ENCODE measurements around the gene RASL10B.

DNA sequence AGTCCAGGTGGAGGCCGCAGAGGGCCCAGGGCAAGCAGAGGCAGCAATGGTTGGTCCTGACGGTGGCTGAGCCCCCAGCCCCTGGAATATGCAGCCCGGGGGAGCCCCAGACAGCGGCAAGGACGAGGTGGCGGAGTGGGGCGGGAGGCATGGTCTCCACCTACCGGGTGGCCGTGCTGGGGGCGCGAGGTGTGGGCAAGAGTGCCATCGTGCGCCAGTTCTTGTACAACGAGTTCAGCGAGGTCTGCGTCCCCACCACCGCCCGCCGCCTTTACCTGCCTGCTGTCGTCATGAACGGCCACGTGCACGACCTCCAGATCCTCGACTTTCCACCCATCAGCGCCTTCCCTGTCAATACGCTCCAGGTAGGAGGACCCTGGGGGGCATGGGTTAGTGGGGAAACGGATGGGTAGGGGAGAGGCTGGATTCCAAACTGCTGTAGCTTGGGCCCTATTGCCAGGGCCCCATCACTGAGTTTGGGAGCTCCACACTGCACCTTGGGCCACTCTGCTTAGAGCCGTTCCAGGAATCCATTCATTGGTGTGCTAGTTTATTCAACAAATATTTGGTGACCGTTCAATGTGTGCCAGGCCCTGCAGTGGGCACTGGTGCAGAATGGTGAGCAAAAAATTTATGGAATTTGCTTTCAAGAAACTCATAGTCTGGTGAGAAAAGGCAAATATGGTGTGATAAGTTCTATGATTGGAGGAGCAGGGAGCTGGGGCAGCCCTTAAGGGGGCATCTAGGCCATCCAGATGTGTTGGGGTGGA lies 3.8 kb downstream of the RASL10B start:
- TF ChIP-seq MXI1 (conservative IDR thresholded peaks at IDR 0.05; ENCODE audit: poor library complexity, severe bottlenecking) (no peak), TAF1 (IDR thresholded peaks at IDR 0.05; ENCODE audit: low read depth) (no peak), RAD21 (conservative IDR thresholded peaks at IDR 0.05) (no peak), EP300 (conservative IDR thresholded peaks at IDR 0.05; ENCODE audit: poor library complexity, severe bottlenecking) (no peak)
- TF ChIP-seq, protein P1, sequence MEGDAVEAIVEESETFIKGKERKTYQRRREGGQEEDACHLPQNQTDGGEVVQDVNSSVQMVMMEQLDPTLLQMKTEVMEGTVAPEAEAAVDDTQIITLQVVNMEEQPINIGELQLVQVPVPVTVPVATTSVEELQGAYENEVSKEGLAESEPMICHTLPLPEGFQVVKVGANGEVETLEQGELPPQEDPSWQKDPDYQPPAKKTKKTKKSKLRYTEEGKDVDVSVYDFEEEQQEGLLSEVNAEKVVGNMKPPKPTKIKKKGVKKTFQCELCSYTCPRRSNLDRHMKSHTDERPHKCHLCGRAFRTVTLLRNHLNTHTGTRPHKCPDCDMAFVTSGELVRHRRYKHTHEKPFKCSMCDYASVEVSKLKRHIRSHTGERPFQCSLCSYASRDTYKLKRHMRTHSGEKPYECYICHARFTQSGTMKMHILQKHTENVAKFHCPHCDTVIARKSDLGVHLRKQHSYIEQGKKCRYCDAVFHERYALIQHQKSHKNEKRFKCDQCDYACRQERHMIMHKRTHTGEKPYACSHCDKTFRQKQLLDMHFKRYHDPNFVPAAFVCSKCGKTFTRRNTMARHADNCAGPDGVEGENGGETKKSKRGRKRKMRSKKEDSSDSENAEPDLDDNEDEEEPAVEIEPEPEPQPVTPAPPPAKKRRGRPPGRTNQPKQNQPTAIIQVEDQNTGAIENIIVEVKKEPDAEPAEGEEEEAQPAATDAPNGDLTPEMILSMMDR (IDR thresholded peaks at IDR 0.05; ENCODE audit: poor library complexity, severe bottlenecking): no peak
- TF ChIP-seq, protein P2, sequence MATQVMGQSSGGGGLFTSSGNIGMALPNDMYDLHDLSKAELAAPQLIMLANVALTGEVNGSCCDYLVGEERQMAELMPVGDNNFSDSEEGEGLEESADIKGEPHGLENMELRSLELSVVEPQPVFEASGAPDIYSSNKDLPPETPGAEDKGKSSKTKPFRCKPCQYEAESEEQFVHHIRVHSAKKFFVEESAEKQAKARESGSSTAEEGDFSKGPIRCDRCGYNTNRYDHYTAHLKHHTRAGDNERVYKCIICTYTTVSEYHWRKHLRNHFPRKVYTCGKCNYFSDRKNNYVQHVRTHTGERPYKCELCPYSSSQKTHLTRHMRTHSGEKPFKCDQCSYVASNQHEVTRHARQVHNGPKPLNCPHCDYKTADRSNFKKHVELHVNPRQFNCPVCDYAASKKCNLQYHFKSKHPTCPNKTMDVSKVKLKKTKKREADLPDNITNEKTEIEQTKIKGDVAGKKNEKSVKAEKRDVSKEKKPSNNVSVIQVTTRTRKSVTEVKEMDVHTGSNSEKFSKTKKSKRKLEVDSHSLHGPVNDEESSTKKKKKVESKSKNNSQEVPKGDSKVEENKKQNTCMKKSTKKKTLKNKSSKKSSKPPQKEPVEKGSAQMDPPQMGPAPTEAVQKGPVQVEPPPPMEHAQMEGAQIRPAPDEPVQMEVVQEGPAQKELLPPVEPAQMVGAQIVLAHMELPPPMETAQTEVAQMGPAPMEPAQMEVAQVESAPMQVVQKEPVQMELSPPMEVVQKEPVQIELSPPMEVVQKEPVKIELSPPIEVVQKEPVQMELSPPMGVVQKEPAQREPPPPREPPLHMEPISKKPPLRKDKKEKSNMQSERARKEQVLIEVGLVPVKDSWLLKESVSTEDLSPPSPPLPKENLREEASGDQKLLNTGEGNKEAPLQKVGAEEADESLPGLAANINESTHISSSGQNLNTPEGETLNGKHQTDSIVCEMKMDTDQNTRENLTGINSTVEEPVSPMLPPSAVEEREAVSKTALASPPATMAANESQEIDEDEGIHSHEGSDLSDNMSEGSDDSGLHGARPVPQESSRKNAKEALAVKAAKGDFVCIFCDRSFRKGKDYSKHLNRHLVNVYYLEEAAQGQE (IDR thresholded peaks at IDR 0.05; ENCODE audit: borderline replicate concordance): no peak

Measured in neural cell (in vitro differentiated cells).